ENCODE results near the gene PHACTR1. TPM values are rescaled to one million over a fixed set of nuclear protein-coding genes. Genes with fewer than 3 reads are reported as not detected.

PHACTR1 gene
- total RNA-seq, 1 donor from 2014 or later, result 7.9 TPM

DNA sequence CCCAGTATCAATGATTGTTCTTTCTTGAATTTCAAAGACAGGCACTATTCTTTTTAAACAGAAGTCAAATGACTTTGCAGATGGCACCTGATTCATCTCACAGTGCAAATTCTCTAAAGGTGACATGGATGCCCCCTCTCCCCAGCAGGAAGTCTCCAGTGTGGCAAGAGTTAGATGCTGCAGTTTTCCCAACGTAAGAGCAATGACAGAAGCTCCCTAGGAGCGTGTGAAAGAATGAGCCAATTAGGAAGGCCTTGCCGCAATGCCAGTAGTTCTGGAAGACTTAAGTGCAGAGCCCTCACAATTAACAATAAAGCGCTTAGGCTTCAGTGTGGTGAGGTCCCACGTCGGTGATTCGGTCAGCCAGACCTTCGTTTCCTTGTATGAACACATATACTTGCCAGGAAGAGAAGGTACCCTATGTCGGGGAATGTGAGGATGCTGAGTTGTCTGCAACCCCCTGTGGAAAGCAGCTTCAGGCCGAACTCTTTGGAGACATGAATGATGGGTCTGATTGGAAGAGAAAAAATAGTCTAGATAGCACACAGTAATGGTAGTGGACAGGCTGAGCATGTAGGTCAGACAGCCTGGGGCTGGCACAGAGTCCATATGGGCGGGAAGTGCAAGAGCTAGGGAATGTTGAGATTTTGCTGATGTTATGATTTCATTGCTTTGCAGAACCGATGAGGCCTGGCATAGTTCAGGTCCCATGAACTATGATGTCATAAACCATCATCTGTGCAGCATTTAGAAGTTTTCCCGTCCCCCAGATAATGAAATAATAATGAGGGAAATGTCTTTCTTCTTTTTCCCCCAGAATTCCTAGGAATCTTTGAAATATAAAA is 132.6 kb downstream of the PHACTR1 start:
- no peak for DNase-seq (ENCODE audit: low read depth)

DNA sequence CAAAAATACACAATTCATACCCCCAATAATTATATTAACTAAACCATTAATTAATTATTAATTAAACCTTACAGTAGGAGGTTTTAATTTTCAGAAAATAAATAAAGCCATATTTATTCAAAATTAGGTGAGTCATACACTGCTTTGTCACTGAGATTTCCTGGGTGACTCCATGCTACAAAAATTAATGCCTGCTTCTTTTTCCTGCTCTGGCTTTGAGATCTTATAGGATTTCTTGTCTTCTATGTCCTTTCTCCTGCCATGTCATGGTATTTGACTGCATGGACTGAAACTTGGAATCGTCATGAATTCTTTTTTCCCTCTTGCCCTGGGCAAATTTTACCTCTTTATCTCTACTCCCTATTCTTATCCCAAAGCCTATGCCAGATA is 133.2 kb downstream of the PHACTR1 start:
- no peak for DNase-seq (ENCODE audit: low read depth)

DNA sequence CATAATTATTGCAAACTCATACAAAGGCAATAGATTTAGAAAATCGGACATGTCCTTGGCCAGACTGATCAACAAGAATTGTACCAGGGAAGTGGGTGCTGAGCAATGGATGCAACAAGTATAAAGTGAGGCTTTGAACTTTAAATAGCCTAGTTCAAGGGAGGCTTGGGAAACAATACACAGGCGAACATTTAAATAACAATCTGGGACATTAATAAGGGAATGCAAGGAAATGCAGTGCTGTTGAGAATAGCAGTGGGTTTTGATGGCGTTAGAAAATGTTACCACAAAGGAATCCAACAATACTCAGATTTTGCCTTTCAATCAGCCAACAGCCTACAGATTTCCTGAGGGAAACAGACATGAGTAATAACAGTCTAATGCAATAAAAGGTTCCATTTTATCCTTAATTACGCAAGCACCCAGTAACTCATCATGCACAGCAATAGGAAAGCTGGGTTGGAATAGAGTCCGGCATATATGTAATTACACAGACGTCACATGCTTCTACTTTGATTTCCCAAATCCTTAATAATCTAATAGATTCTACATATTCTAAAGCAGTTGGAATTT is 134.6 kb downstream of the PHACTR1 start:
- DNase-seq (ENCODE audit: low read depth), result no peak

DNA sequence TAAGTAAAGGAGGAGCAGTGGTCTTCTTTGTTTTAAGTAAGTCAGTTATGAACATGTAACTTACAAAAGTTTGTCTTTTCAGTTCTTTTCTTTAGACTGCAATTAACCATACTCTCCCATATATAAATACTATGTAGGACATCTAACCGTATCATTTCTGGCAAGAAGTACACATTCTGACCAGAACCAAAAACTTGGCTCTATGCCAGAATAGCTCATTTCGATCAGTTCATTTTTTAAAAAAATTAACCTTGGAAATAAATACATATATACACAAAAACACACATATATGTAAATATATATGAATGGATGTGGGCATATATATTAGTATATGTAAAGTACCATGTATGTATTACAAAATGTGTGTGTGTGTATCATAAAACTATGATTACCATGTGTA is 145.0 kb downstream of the PHACTR1 start:
- DNase-seq (ENCODE audit: low read depth), result no peak

DNA sequence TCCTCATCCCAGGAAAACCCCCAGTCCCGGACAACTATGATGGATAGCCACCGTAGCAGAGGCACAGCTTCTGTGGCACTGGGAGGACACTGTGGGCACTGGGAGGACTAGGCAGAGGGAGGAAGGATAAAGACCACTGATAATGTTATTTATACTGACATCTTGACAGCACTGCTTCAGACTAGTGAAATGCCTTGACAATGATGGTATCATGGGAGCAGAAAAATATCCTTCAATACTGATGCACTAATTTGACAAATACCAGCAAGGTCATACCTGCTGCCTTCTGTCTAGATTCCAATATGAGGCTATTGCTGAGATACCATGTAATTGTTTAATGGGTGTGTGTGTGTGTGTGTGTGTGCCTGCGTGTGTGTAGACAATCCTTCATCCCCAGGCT is 148.6 kb downstream of the PHACTR1 start:
- DNase-seq (ENCODE audit: low read depth), result no peak

DNA sequence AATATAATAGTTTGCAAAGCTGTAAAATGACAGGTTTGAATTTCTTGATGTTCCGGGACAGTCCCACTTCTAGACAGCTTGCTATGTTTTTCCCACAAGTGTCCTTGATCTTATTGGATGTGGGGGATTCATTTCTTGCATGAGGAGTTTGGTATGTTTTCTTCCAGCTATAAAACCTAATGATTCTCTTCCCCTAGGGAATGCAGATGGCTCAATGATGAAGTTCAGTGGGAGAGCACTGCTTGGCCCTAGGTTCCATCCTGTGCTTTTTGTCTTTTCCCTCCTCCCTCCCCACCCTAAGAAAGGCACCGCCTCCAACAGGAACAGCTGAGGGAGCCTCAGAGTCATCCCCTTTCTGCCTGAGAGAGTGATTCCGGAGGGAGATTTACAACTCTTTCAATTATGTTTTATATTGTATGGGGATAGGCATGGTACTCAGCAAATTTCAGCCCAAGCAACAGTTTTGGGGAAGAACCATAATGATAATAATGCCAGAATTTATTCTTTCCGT is 149.2 kb downstream of the PHACTR1 start:
- DNase-seq (ENCODE audit: low read depth), result peak; percentile 12

DNA sequence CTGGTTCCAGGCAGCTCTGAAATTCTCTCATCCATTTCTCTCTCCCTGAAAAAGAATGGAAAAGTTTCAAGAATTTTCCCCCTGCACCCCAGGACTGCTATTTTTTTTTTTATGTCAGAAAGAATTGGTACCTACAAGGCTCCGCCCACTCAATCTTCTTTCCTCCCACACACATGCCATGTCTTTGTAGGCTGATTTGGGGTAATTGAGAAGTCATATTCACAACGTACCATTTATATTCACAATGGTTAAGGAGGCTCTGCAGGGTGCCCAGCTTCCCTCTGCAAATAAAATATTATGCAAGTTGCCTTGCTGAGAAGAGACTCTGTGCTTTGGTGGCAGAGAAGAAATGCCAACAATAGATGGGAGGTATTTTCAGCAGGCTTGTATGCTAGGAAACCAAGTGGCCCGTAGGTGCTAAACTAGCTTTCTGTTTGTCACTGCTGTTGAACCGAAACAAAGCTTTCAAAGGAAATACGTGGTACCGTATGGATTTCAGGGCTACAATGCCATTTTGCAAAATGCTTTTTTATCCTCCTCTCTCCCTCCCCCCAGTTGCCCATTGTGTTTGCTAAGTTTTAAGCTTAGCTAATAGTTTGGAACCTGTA is 150.0 kb downstream of the PHACTR1 start:
- no peak for DNase-seq (ENCODE audit: low read depth)

DNA sequence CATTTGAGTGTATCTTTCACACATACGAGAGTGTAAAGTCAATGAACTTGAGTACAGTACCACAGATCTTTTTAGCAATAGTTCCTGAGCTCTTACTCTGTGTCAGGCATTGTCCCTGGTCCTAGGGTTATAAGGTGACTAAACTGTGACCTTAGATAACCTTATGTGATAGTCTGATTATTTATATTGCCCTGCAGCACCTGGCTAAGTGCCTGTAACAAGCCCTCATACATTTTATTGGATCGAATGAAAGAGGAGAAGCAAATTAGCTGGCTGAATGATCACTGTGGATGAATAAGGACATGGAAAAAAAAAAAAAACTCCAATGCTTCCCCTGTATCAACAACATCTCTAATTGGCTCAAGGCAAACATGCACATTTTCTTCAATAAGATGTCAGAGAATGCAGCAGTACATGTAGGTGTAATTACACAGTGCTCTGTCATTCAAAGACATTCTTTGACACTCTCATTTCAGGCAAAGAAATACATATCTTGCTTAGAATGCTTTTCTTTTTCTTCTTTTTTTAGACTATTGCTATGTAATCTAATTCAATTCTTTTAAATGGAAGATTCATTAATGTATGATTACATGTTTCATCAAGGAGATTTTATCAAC is 153.4 kb downstream of the PHACTR1 start:
- no peak for DNase-seq (ENCODE audit: low read depth)

DNA sequence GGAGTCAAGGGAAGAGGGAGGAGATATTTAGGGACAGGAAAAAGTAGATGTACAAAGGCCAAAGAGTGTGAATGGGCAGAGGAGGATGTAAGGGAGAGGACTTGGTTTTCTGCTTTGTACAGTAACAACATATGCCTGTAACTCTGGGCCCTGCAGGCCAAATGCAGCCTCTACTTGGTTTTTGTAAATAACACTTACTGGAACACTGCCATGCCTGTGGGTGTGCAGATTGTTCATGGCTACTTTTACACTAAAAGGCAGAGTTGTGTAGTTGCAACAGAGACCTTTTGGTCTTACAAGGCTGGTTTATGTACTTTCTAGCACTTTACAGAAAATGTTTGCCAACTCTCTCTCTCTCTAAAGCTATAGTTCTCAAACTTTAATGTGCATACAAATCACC is 157.1 kb downstream of the PHACTR1 start:
- DNase-seq (ENCODE audit: low read depth), result peak; percentile 42

DNA sequence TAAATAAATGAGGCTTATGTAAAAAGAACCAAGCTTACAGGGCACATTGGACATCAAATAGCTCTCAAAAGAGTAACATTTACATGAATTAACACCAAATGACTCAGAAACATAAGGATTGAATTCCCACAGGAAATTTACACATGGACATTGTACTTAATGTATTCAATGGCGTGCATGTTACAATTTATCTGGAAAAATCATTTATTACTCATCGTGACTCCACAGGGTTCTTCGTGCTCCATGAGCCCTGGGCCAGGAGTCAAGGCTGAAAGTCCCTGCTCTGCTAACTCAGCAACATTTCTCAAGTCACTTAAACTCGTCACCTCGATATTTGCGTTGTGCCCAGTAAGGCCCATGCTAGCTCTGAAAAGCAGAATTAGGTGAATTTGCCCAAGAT is 158.5 kb downstream of the PHACTR1 start:
- DNase-seq (ENCODE audit: low read depth), result no peak

DNA sequence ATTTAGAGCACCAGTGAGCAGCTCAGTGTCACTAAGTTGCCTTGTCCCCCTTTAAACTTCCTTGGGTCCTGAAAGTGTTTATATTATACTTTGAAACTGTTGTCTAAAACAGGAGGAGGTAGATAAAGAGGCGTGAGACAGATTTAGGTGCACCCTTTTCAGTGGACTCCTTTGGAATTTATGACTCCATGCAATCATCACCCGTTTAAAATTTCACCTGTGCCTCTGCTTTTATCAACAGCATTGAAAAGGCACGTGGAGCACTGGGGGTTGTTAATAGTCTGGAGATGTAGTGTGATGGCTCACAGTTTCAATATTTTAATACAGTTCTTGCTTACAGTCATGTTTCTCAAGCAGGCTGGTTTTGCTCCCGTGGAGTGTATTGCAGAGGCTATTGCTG is 162.2 kb downstream of the PHACTR1 start:
- DNase-seq (ENCODE audit: low read depth), result no peak

DNA sequence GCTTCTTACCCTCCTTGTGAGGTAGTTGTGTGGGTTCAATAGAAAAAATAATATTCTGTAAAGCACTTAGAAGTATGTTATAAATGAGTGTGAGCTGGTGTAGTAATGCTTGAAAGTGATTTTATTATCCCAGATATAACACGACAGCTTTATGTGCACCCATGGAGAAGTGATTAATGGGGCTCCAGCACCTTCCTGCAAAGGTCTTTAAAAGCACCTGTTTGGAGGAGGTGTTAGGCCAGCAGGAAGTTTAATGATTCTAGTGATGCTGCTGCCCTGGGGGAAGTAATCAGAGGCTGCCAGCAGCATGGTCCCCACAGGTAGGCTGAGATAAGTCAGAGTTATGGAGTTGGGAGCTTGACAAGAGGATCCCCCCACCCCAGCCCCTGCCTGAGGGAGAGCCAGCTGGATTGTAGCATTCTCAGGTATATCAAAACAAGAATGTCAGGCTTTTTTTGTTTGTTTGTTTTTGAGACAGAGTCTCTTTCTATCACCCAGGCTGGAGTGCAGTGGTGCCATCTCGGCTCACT is 166.3 kb downstream of the PHACTR1 start:
- no peak for DNase-seq (ENCODE audit: low read depth)

DNA sequence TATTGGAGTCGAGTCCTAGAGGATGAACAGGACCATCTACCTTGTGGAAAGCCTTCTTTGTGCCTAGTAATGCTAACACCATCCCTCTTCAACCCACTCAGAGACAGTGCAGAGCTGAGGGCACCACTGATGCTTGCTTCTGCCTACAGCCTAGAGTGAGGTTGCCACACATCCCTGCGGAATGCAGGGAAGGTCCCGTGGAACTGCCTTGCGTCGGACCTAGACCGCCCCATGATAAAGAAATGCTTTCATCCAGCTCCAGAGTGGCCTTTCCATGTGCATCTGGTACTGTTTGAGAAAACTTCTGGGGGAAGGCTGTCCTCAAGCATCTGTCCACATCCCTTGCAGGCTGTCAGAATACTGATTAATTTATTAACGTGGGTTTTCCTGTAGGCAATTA is 168.4 kb downstream of the PHACTR1 start:
- DNase-seq (ENCODE audit: low read depth), result no peak

DNA sequence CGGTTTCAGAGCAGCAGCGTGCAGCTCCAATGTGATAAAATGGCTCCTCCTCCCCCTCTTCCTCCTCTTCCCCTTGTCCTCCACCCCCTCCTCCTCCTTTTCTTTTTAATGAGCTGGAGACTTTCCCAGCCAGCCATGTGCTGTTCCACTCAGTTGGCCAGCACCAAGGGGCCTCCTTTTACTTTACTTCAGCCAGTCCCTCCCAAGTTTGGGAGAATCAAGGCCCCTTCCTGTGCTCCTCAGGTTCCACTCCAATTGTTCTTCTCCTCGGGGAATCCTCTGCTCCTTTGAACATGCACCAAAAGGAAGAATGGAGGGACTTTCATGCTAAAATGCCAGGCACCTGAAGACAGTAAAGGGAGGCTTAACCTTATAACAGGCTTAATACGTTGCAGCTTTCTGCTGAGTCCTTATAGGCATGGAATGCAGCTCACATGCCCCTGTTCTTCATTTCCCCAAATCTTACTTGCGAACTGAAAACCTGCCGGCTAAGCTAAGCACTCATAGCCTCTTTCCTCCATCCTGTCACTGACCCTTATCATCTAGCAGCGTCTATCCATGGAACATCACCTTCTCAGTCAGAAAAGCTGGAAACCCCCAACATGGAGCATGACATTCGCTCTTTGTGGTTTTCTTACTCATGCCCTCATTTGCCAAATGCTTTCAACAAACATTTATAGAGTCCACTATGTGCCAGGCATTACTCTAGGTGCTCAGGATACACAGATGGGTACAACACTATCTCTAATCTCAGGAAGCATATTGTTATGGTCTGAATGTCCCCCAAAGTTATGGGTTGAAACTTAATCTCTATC is 170.6 kb downstream of the PHACTR1 start:
- DNase-seq (ENCODE audit: low read depth), result peak; percentile 31

DNA sequence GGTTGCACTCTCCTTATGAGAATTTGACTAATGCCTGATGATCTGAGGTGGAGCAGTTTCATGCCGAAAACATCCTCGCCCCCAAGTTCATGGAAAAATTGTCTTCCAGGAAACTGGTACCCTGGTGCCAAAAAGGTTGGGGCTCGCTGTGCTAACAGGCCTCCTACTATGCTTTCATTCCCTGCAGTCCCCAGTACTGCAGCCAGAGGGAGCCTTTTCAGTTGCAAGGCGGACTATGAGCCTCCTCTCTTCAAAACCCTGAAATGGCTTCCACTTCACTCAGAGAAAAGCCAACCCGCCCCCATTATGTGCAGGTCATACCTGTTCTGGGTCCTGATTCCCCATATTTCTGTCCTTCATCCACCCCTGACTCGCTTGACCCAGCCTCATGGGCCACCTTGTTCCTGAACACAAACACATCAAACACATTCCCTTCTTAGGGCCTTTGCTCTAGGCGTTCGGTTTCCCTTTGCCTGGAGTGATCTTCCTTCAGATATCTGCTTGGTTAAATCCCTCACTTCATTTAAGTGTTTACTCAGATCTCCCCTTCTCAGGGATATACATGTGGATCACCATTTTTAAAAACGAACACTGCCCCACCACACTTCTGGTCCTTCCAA is 173.7 kb downstream of the PHACTR1 start:
- DNase-seq (ENCODE audit: low read depth), result no peak

DNA sequence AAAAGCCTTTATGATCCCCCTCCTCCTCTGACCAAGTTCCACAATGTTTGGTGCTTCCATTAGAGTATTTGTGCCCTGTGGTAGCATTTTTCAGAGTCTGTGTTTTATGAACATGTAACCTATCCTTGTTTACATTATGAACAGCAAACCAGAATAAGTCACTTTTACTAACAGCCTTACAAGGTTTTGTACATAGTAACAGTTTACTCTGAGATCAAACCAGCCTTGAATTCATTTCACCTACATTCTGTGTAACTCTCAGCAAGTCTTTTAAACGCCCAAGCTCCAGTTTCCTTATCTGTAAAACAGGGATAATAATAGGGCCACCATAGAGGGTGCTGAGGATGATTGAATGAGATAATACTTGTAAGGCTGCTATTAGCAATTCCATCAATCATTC is 175.0 kb downstream of the PHACTR1 start:
- DNase-seq (ENCODE audit: low read depth), result no peak

DNA sequence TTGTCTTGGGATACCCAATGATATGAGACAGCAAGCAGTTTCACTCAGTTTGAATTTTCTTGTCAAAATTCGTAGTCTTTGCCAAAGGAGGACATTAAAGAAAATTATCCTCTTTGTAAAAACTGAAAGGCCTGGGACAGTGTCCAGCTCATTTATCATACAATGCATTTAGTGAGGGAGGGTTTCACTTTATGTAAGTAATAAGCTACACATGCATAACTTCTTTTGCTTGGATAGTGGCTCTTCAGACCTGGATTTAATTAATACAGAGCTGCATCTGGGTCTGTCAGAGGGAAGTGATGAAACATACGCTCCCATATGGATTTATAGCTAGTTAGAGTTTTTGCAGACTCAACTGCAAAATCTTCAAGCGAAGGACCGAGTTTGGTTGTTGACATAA is 175.6 kb downstream of the PHACTR1 start:
- no peak for DNase-seq (ENCODE audit: low read depth)

DNA sequence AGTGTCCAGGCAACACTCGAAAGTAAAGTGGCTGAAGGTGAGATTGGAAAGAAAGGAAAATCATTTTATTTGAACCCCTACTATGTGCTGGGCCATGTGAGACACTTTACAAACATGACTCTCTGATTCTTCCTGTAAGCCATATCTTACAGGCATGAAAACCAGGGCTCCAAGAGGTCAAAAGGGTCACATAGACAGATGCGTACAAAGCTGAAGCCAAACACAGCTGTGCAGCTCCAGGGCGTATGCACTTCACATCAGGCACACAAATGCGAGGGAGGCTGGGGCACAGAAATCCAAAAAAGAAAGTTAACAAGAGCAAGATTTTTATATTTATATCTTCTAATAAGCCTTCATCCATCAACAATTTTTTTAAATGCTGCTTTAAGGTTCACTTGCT is 176.5 kb downstream of the PHACTR1 start:
- no peak for DNase-seq (ENCODE audit: low read depth)

DNA sequence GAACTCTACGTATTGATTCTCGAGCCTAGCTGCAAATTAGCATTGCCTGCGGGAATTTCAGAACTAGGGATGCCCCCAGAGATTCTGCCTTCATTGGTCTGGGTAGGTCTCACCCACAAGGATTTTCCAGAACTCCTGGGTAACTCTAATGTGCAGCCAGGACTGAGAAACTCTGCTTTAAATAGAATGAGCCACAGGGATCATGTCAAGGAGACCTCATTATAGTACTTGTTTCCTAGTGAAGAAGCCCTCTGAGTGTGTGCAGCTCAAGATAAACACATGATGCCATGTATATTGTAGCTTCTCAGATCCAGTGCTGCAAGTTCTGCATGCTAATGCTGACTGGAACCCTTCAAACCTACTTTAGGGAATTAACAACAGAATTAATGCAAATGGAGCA is 179.2 kb downstream of the PHACTR1 start:
- peak; percentile 7 for DNase-seq (ENCODE audit: low read depth)

DNA sequence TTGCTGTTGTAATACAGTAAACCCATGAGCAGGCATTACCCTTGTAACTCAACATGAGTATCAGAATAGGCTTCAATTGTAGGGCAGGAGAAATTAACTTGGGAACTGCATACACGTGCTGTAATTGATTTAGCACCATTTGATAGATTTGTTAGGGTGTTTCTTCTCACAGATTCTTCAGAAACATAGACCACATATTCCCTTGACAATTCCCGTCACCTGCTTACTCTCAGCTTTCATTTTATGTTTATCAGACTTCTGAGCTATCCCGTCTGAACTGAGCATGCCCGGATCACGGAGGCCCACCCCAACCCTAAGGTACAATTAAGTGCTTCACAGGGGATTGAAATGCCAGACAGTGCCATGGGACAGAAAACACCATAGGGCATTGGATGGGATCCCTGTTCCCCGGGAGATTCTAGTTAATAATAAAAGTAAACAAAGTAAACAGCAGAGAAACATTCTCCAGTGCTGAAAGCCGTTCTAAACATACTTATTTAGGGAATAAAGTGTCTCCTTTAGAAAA is 179.7 kb downstream of the PHACTR1 start:
- no peak for DNase-seq (ENCODE audit: low read depth)
